Esophagus muscularis mucosa (tissue), 4 donors: Measurements from ENCODE around the gene SLC6A3. TPM values are rescaled to one million over a fixed set of nuclear protein-coding genes. Genes with fewer than 3 reads are reported as not detected.

Experiments
- DNase-seq: peaks from one replicate; pipeline ENCODE4 v3.0.0-alpha.2; 2017; ENCODE audit errors: extremely low spot score
- H3K27ac ChIP-seq, 4 donors: fragments of 200-600 bp; sonication (generic); replicated peaks in 1 of 4; 1 replicate in 3 of 4; 2 replicates in 1 of 4; pipeline ENCODE4 v1.5.1; 2016 to 2019; ENCODE audit warnings: mild to moderate bottlenecking in 1 of 4
- H3K27me3 ChIP-seq, 4 donors: fragments of 200-600 bp; sonication (generic); one replicate each; pipeline versions ENCODE4 v1.5.1 to v1.6.0; 2016 to 2019
- H3K36me3 ChIP-seq, 4 donors: fragments of 200-600 bp; sonication (generic); one replicate each; pipeline ENCODE4 v1.5.1; 2016 to 2019
- H3K4me1 ChIP-seq, 4 donors: fragments of 200-600 bp; sonication (generic); one replicate each; pipeline ENCODE4 v1.5.1; 2016 to 2019
- H3K4me3 ChIP-seq, 4 donors: fragments of 200-600 bp; sonication (generic); 1 replicate in 2 of 4; 2 replicates in 2 of 4; pipeline ENCODE4 v1.5.1; 2016 to 2019; ENCODE audit warnings: mild to moderate bottlenecking in 4 of 4, moderate library complexity in 1 of 4
- H3K9me3 ChIP-seq, 4 donors: fragments of 200-600 bp; sonication (generic); 1 replicate in 3 of 4; 2 replicates in 1 of 4; pipeline ENCODE4 v1.5.1; 2016 to 2019
- CTCF ChIP-seq, 3 experiments: fragments of 200-600 bp in 2 of 3; fragments of 450-650 bp in 1 of 3; sonication (generic) in 2 of 3; IDR thresholded peaks; one replicate each; pipeline ENCODE4 v1.5.1; 2017 to 2019; ENCODE audit warnings: antibody characterized with exemption in 3 of 3, mild to moderate bottlenecking in 2 of 3, moderate library complexity in 1 of 3
- EP300 ChIP-seq: sonication (generic); formaldehyde crosslinking; IDR thresholded peaks from one replicate; pipeline ENCODE4 v1.6.1; 2017; ENCODE audit warnings: antibody characterized with exemption
- POLR2A ChIP-seq: fragments of 450-650 bp; IDR thresholded peaks from one replicate; pipeline ENCODE4 v1.6.1; 2017; ENCODE audit warnings: antibody characterized with exemption, moderate library complexity, mild to moderate bottlenecking, low read depth
- POLR2AphosphoS5 ChIP-seq, 2 donors: sonication (generic); formaldehyde crosslinking; IDR thresholded peaks; one replicate each; pipeline ENCODE4 v1.6.1; 2017; ENCODE audit warnings: antibody characterized with exemption in 2 of 2
- WGBS: methylation state at CpG from one replicate; pipeline ENCODE4 v1.1.5; 2018; 5-methylcytosine and 5-hydroxymethylcytosine counted together
- intact Hi-C: fragments of 100-400 bp; cut with DNase I; formaldehyde crosslinking; loops from one replicate; pipeline ENCODE4 v1.15.1; 2023
- total RNA-seq, 4 donors: library from RNA; depleted of rRNA; stranded (reverse); fragments of >200 nt; gene quantifications; one replicate each; pipeline versions ENCODE4 v1.1.0 to v1.2.1, GENCODE V29; 2016

Gene SLC6A3
- total RNA-seq, 4 donors from 2014 or later = 0.06 TPM; not detected in 3

GRCh38 chr5:1382248-1382700, 63.0 kb downstream of the SLC6A3 start:
- H3K4me1 ChIP-seq = peaks cover 15 to 30% (median 28%) of the 10 kb centered on the region in 4 donors
- 85% methylated on average over 13 of the region's 18 CpGs for WGBS
- TF ChIP-seq CTCF (IDR thresholded peaks at IDR 0.05) (no peak), POLR2A (no peak), POLR2AphosphoS5 (IDR thresholded peaks at IDR 0.05) (no peak), EP300 (no peak)
- H3K27ac ChIP-seq = no peak overlapping the region
- no peaks in the 10 kb centered on the region for H3K36me3 ChIP-seq
- no peak for DNase-seq
- H3K4me3 ChIP-seq = no peak overlapping the region
- no peaks in the 10 kb centered on the region for H3K9me3 ChIP-seq
- H3K27me3 ChIP-seq = peaks cover 0 to 63% (median 5%) of the 10 kb centered on the region in 4 donors
- intact Hi-C loops = no loop called here

- Histone ChIP-seq H3K9me3 (no peaks in the 10 kb centered on the region), H3K36me3 (no peaks in the 10 kb centered on the region), H3K4me3 (no peak overlapping the region), H3K4me1 (peaks cover 13 to 24% (median 23%) of the 10 kb centered on the region in 4 donors), H3K27me3 (peaks cover 0 to 57% (median 5%) of the 10 kb centered on the region in 4 donors), H3K27ac (no peak overlapping the region)
- no peak for TF ChIP-seq CTCF (IDR thresholded peaks at IDR 0.05)
- WGBS = 93% methylated on average over 24 of the region's 25 CpGs
- intact Hi-C loops = loop anchor here (2.0 kb wide), 1 partner anchor 263 kb away; no protein-coding TSS in a partner anchor
- DNase-seq = no peak
Measured at GRCh38 chr5:1381370-1382247, 63.6 kb downstream of the SLC6A3 start.

GRCh38 chr5:1380910-1381309, 64.3 kb downstream of the SLC6A3 start:
- H3K9me3 ChIP-seq = no peaks in the 10 kb centered on the region
- H3K36me3 ChIP-seq = no peaks in the 10 kb centered on the region
- 78% methylated on average over 8 of the region's 12 CpGs for WGBS
- H3K27ac ChIP-seq = no peak overlapping the region
- H3K27me3 ChIP-seq = peaks cover 0 to 53% (median 5%) of the 10 kb centered on the region in 4 donors
- H3K4me1 ChIP-seq = peaks cover 7 to 17% (median 17%) of the 10 kb centered on the region in 4 donors
- DNase-seq = no peak
- intact Hi-C loops = loop anchor here (2.0 kb wide), 1 partner anchor 264 kb away; no protein-coding TSS in a partner anchor
- no peak for TF ChIP-seq POLR2A
- TF ChIP-seq CTCF (IDR thresholded peaks at IDR 0.05) = no peak
- TF ChIP-seq POLR2AphosphoS5 (IDR thresholded peaks at IDR 0.05) = no peak
- TF ChIP-seq EP300 = no peak
- H3K4me3 ChIP-seq = peak overlapping the region in 1 of 4 donors; percentile 31

GRCh38 chr5:1380011-1380817, 65.0 kb downstream of the SLC6A3 start:
- H3K27ac ChIP-seq = no peak overlapping the region
- no peaks in the 10 kb centered on the region for H3K36me3 ChIP-seq
- H3K27me3 ChIP-seq = peaks cover 0 to 53% (median 5%) of the 10 kb centered on the region in 4 donors
- H3K9me3 ChIP-seq = no peaks in the 10 kb centered on the region
- TF ChIP-seq EP300 (no peak), CTCF (IDR thresholded peaks at IDR 0.05) (peak; percentile 55 to 68 (median 57)), POLR2A (no peak)
- WGBS = 40% methylated on average over 13 of the region's 34 CpGs
- peaks cover 4 to 11% (median 10%) of the 10 kb centered on the region in 4 donors for H3K4me1 ChIP-seq
- intact Hi-C loops = loop anchor here (2.0 kb wide), 1 partner anchor 265 kb away; no protein-coding TSS in a partner anchor
- peak overlapping the region; percentile 1 to 42 (median 21) for H3K4me3 ChIP-seq
- no peak for DNase-seq
